SK-N-SH treated with all-trans-retinoic acid at 6 μM for 48 hours (cell line): ENCODE measurements around the gene SCGB1A1.

Experiments used
- ATAC-seq: fragments of 200-7000 bp; cut with Tn5 transposase; 3 replicates; pipeline ENCODE4 v1.9.1; 2020; ENCODE audit warnings: mild to moderate bottlenecking, moderate library complexity
- ARNTL ChIP-seq: fragments of 450-650 bp; formaldehyde crosslinking; IDR thresholded peaks from 2 replicates; pipeline ENCODE4 v1.5.0; 2020; ENCODE audit warnings: low read depth, mild to moderate bottlenecking, moderate library complexity, borderline replicate concordance
- BACH2 ChIP-seq: fragments of 250-450 bp; sonication (Bioruptor Pico); IDR thresholded peaks from 2 replicates; pipeline ENCODE4 v1.9.0; 2021; ENCODE audit warnings: mild to moderate bottlenecking, borderline replicate concordance
- CREB5 ChIP-seq: fragments of 250-450 bp; sonication (Bioruptor Pico); IDR thresholded peaks from 2 replicates; pipeline ENCODE4 v1.5.1; 2020; ENCODE audit warnings: low read depth, mild to moderate bottlenecking, moderate library complexity
- CSDC2 ChIP-seq: fragments of 250-450 bp; sonication (Bioruptor Pico); IDR thresholded peaks from 2 replicates; pipeline ENCODE4 v1.5.0; 2020; ENCODE audit warnings: mild to moderate bottlenecking, moderate library complexity
- ESRRG ChIP-seq: fragments of 250-450 bp; sonication (Bioruptor Pico); IDR thresholded peaks from 2 replicates; pipeline ENCODE4 v1.6.1; 2021; ENCODE audit warnings: mild to moderate bottlenecking
- GLIS3 ChIP-seq: fragments of 250-450 bp; sonication (Bioruptor Pico); IDR thresholded peaks from 2 replicates; pipeline ENCODE4 v1.5.0; 2020; ENCODE audit warnings: mild to moderate bottlenecking, moderate library complexity
- ISL1 ChIP-seq: fragments of 250-450 bp; sonication (Bioruptor Pico); IDR thresholded peaks from 2 replicates; pipeline ENCODE4 v2.1.2; 2022; ENCODE audit warnings: mild to moderate bottlenecking, moderate library complexity
- OSR1 ChIP-seq: fragments of 250-450 bp; sonication (Bioruptor Pico); IDR thresholded peaks from 2 replicates; pipeline ENCODE4 v1.8.0; 2022; ENCODE audit warnings: moderate library complexity, mild to moderate bottlenecking, inconsistent platforms
- POU6F1 ChIP-seq: fragments of 250-450 bp; sonication (Bioruptor Pico); IDR thresholded peaks from 2 replicates; pipeline ENCODE4 v1.8.0; 2021; ENCODE audit warnings: low read depth, mild to moderate bottlenecking, moderate library complexity, borderline replicate concordance
- PPARA ChIP-seq: fragments of 250-450 bp; sonication (Bioruptor Pico); IDR thresholded peaks from 2 replicates; pipeline ENCODE4 v1.5.0; 2020; ENCODE audit warnings: mild to moderate bottlenecking, borderline replicate concordance
- RARB ChIP-seq: fragments of 250-450 bp; sonication (Bioruptor Pico); IDR thresholded peaks from 2 replicates; pipeline ENCODE4 v1.8.0; 2021; ENCODE audit warnings: mild to moderate bottlenecking, moderate library complexity
- SNAI2 ChIP-seq: fragments of 250-450 bp; sonication (Bioruptor Pico); IDR thresholded peaks from 2 replicates; pipeline ENCODE4 v1.5.0; 2020; ENCODE audit warnings: mild to moderate bottlenecking, moderate library complexity
- TCF4 ChIP-seq: fragments of 250-450 bp; sonication (Bioruptor Pico); IDR thresholded peaks from 2 replicates; pipeline ENCODE4 v1.8.0; 2021; ENCODE audit warnings: mild to moderate bottlenecking, moderate library complexity, borderline replicate concordance
- TOX ChIP-seq: fragments of 250-450 bp; sonication (Bioruptor Pico); IDR thresholded peaks from 2 replicates; pipeline ENCODE4 v1.8.0; 2021; ENCODE audit warnings: mild to moderate bottlenecking, moderate library complexity, borderline replicate concordance
- TSHZ2 ChIP-seq: fragments of 250-450 bp; sonication (Bioruptor Pico); IDR thresholded peaks from 2 replicates; pipeline ENCODE4 v1.5.0; 2020; ENCODE audit warnings: mild to moderate bottlenecking, moderate library complexity
- ZC3H10 ChIP-seq: fragments of 250-450 bp; sonication (Bioruptor Pico); IDR thresholded peaks from 2 replicates; pipeline ENCODE4 v1.5.1; 2021; ENCODE audit warnings: mild to moderate bottlenecking, moderate library complexity
- ZFP3 ChIP-seq: fragments of 250-450 bp; sonication (Bioruptor Pico); IDR thresholded peaks from 2 replicates; pipeline ENCODE4 v1.5.0; 2020; ENCODE audit warnings: mild to moderate bottlenecking, moderate library complexity
- ZFP30 ChIP-seq: fragments of 450-650 bp; formaldehyde crosslinking; IDR thresholded peaks from 2 replicates; pipeline ENCODE4 v1.5.0; 2022; ENCODE audit warnings: mild to moderate bottlenecking, moderate library complexity
- ZNF565 ChIP-seq: fragments of 450-650 bp; formaldehyde crosslinking; conservative IDR thresholded peaks from 2 replicates; pipeline ENCODE4 v1.5.0; 2020; ENCODE audit warnings: low read depth, mild to moderate bottlenecking, moderate library complexity
- ZNF70 ChIP-seq: fragments of 450-650 bp; formaldehyde crosslinking; IDR thresholded peaks from 2 replicates; pipeline ENCODE4 v1.5.0; 2020; ENCODE audit warnings: mild to moderate bottlenecking, moderate library complexity
- ZNF8 ChIP-seq: fragments of 450-650 bp; formaldehyde crosslinking; IDR thresholded peaks from 2 replicates; pipeline ENCODE4 v1.5.0; 2020; ENCODE audit warnings: mild to moderate bottlenecking, moderate library complexity
- TF ChIP-seq, protein P1 (sequence below): fragments of 250-450 bp; sonication (Bioruptor Pico); IDR thresholded peaks from 2 replicates; pipeline ENCODE4 v1.8.0; 2020; ENCODE audit warnings: mild to moderate bottlenecking, moderate library complexity, borderline replicate concordance
- TF ChIP-seq, protein P2 (sequence below): fragments of 250-450 bp; sonication (Bioruptor Pico); IDR thresholded peaks from 2 replicates; pipeline ENCODE4 v1.5.1; 2021; ENCODE audit warnings: mild to moderate bottlenecking, moderate library complexity

SCGB1A1 gene

GRCh38 chr11:62428871-62429560 is 10.2 kb downstream of the SCGB1A1 start:
- ATAC-seq: peak; percentile 10; the same call in 2 of the 3 replicates
- TF ChIP-seq ZC3H10 (CRISPR knock-in tag) (no peak), CREB5 (CRISPR knock-in tag) (no peak), BACH2 (CRISPR knock-in tag) (peak; percentile 84), ZNF70 (CRISPR knock-in tag) (no peak), ZNF8 (CRISPR knock-in tag) (peak; percentile 45; the same call in 1 of the 2 replicates), ARNTL (CRISPR knock-in tag) (peak; percentile 9; the same call in 1 of the 2 replicates), ZNF565 (CRISPR knock-in tag) (peak; percentile 74), PPARA (CRISPR knock-in tag) (peak; percentile 92; the same call in 1 of the 2 replicates), SNAI2 (CRISPR knock-in tag) (peak; percentile 96), ESRRG (CRISPR knock-in tag) (peak; percentile 57; the same call in 1 of the 2 replicates), ZFP3 (CRISPR knock-in tag) (peak; percentile 86), POU6F1 (no peak), ISL1 (peak; percentile 73), ZFP30 (no peak), TCF4 (peak; percentile 71; the same call in 1 of the 2 replicates), RARB (CRISPR knock-in tag) (no peak), GLIS3 (CRISPR knock-in tag) (no peak), TSHZ2 (peak; percentile 96), CSDC2 (peak; percentile 98), TOX (0 out of 2 replicates have a peak, but pooled peaks have one; percentile 10), OSR1 (CRISPR knock-in tag) (no peak)
- TF ChIP-seq, protein P1, sequence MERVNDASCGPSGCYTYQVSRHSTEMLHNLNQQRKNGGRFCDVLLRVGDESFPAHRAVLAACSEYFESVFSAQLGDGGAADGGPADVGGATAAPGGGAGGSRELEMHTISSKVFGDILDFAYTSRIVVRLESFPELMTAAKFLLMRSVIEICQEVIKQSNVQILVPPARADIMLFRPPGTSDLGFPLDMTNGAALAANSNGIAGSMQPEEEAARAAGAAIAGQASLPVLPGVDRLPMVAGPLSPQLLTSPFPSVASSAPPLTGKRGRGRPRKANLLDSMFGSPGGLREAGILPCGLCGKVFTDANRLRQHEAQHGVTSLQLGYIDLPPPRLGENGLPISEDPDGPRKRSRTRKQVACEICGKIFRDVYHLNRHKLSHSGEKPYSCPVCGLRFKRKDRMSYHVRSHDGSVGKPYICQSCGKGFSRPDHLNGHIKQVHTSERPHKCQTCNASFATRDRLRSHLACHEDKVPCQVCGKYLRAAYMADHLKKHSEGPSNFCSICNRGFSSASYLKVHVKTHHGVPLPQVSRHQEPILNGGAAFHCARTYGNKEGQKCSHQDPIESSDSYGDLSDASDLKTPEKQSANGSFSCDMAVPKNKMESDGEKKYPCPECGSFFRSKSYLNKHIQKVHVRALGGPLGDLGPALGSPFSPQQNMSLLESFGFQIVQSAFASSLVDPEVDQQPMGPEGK (CRISPR knock-in tag): no peak
- TF ChIP-seq, protein P2, sequence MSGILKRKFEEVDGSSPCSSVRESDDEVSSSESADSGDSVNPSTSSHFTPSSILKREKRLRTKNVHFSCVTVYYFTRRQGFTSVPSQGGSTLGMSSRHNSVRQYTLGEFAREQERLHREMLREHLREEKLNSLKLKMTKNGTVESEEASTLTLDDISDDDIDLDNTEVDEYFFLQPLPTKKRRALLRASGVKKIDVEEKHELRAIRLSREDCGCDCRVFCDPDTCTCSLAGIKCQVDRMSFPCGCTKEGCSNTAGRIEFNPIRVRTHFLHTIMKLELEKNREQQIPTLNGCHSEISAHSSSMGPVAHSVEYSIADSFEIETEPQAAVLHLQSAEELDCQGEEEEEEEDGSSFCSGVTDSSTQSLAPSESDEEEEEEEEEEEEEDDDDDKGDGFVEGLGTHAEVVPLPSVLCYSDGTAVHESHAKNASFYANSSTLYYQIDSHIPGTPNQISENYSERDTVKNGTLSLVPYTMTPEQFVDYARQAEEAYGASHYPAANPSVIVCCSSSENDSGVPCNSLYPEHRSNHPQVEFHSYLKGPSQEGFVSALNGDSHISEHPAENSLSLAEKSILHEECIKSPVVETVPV (CRISPR knock-in tag): peak; percentile 80; the same call in 1 of the 2 replicates

- ATAC-seq: no peak
- TF ChIP-seq ZNF70 (CRISPR knock-in tag): no peak
These were observed 11.6 kb downstream of the SCGB1A1 start for GRCh38 chr11:62430425-62430824.
